ENCODE results near the gene SFI1. TPM values are rescaled to one million over a fixed set of nuclear protein-coding genes. Genes with fewer than 3 reads are reported as not detected.

SFI1 gene
- total RNA-seq, 3 donors from 2014 or later (not counting 1 experiment from before 2014, with no cell fraction given): 208 to 225 (median 217) TPM

GRCh38 chr22:31577711-31578110, 81.4 kb downstream of the SFI1 start:
- Mint-ChIP-seq H3K9me3 (no peaks in the 10 kb centered on the region), H3K27ac (no peak overlapping the region), H3K4me3 (no peak overlapping the region), H3K36me3 (peaks cover 6% of the 10 kb centered on the region), H3K27me3 (ENCODE audit: low read depth in 2 of 2) (no peaks in the 10 kb centered on the region), H3K4me1 (peaks cover 0 to 4% of the 10 kb centered on the region in 2 donors)
- DNase-seq: no peak
- intact Hi-C loops (cut with micrococcal nuclease): no loop called here
- Histone ChIP-seq H3K4me3 (ENCODE audit: low read length) (no peak overlapping the region), H3K27me3 (ENCODE audit: control insufficient read depth, insufficient read depth, low read length) (no peaks in the 10 kb centered on the region), H3K4me1 (ENCODE audit: control insufficient read depth, insufficient read depth, low read length) (peaks cover 2% of the 10 kb centered on the region), H3K27ac (ENCODE audit: low read length) (no peak overlapping the region), H3K9me3 (ENCODE audit: control insufficient read depth, insufficient read depth, low read length) (no peaks in the 10 kb centered on the region), H3K36me3 (ENCODE audit: control insufficient read depth, insufficient read depth, low read length) (peaks cover 47% of the 10 kb centered on the region)
- ATAC-seq: no peak
- WGBS (ENCODE audit: insufficient coverage): 97% methylated on average over 5 of the region's 5 CpGs
- TF ChIP-seq CTCF (IDR thresholded peaks at IDR 0.05): no peak

- Histone ChIP-seq H3K4me1 (ENCODE audit: control insufficient read depth, insufficient read depth, low read length) (peaks cover 2% of the 10 kb centered on the region), H3K9me3 (ENCODE audit: control insufficient read depth, insufficient read depth, low read length) (no peaks in the 10 kb centered on the region), H3K4me3 (ENCODE audit: low read length) (no peak overlapping the region), H3K36me3 (ENCODE audit: control insufficient read depth, insufficient read depth, low read length) (peaks cover 43% of the 10 kb centered on the region), H3K27ac (ENCODE audit: low read length) (no peak overlapping the region), H3K27me3 (ENCODE audit: control insufficient read depth, insufficient read depth, low read length) (no peaks in the 10 kb centered on the region)
- WGBS (ENCODE audit: insufficient coverage): 99% methylated on average over 5 of the region's 5 CpGs
- TF ChIP-seq CTCF (IDR thresholded peaks at IDR 0.05): no peak
- intact Hi-C loops (cut with micrococcal nuclease): no loop called here
- Mint-ChIP-seq H3K4me3 (no peak overlapping the region), H3K9me3 (no peaks in the 10 kb centered on the region), H3K27me3 (ENCODE audit: low read depth in 2 of 2) (no peaks in the 10 kb centered on the region), H3K36me3 (peaks cover 6% of the 10 kb centered on the region), H3K27ac (no peak overlapping the region), H3K4me1 (peaks cover 0 to 4% of the 10 kb centered on the region in 2 donors)
- no peak for DNase-seq
- no peak for ATAC-seq
These were observed 81.8 kb downstream of the SFI1 start for GRCh38 chr22:31578171-31578570.

GRCh38 chr22:31579835-31580242, 83.5 kb downstream of the SFI1 start:
- no peak for DNase-seq
- peak overlapping the region; percentile 15 to 54 for H3K27ac Mint-ChIP-seq
- intact Hi-C loops (cut with micrococcal nuclease): no loop called here
- ATAC-seq: no peak
- H3K9me3 Mint-ChIP-seq: no peaks in the 10 kb centered on the region
- H3K4me1 Mint-ChIP-seq: peaks cover 0 to 4% of the 10 kb centered on the region in 2 donors
- H3K27me3 Mint-ChIP-seq (ENCODE audit: low read depth in 2 of 2): no peaks in the 10 kb centered on the region
- H3K36me3 Mint-ChIP-seq: peaks cover 12% of the 10 kb centered on the region
- H3K27ac ChIP-seq (ENCODE audit: low read length): no peak overlapping the region
- no peaks in the 10 kb centered on the region for H3K9me3 ChIP-seq (ENCODE audit: control insufficient read depth, insufficient read depth, low read length)
- no peak overlapping the region for H3K4me3 ChIP-seq (ENCODE audit: low read length)
- no peaks in the 10 kb centered on the region for H3K27me3 ChIP-seq (ENCODE audit: control insufficient read depth, insufficient read depth, low read length)
- WGBS (ENCODE audit: insufficient coverage): 100% methylated on average over 1 of the region's 1 CpG
- H3K36me3 ChIP-seq (ENCODE audit: control insufficient read depth, insufficient read depth, low read length): peaks cover 45% of the 10 kb centered on the region
- TF ChIP-seq CTCF (IDR thresholded peaks at IDR 0.05): no peak
- H3K4me1 ChIP-seq (ENCODE audit: control insufficient read depth, insufficient read depth, low read length): peaks cover 2% of the 10 kb centered on the region
- H3K4me3 Mint-ChIP-seq: no peak overlapping the region

- peaks cover 50% of the 10 kb centered on the region for H3K36me3 ChIP-seq (ENCODE audit: control insufficient read depth, insufficient read depth, low read length)
- Mint-ChIP-seq H3K27me3 (ENCODE audit: low read depth in 2 of 2) (no peaks in the 10 kb centered on the region), H3K27ac (peak overlapping the region in 1 of 2 donors; percentile 7), H3K4me1 (peaks cover 0 to 10% of the 10 kb centered on the region in 2 donors), H3K4me3 (no peak overlapping the region), H3K36me3 (peaks cover 14% of the 10 kb centered on the region), H3K9me3 (no peaks in the 10 kb centered on the region)
- intact Hi-C loops (cut with micrococcal nuclease): no loop called here
- no peak overlapping the region for H3K4me3 ChIP-seq (ENCODE audit: low read length)
- 99% methylated on average over 3 of the region's 3 CpGs for WGBS (ENCODE audit: insufficient coverage)
- no peaks in the 10 kb centered on the region for H3K9me3 ChIP-seq (ENCODE audit: control insufficient read depth, insufficient read depth, low read length)
- ATAC-seq: no peak
- no peak for TF ChIP-seq CTCF (IDR thresholded peaks at IDR 0.05)
- peaks cover 2% of the 10 kb centered on the region for H3K4me1 ChIP-seq (ENCODE audit: control insufficient read depth, insufficient read depth, low read length)
- no peak overlapping the region for H3K27ac ChIP-seq (ENCODE audit: low read length)
- no peaks in the 10 kb centered on the region for H3K27me3 ChIP-seq (ENCODE audit: control insufficient read depth, insufficient read depth, low read length)
- no peak for DNase-seq
These were observed 87.6 kb downstream of the SFI1 start for GRCh38 chr22:31583861-31584485.

Data from natural killer cell (primary cell).